RWPE1 (cell line): ENCODE data around the gene MINDY1.
A peak's percentile ranks its signal among the peaks of the same experiment; 100 is the strongest.

ENCODE experiments used
- CTCF ChIA-PET: fragments of 350-600 bp; sonication (Branson Sonifier 250); formaldehyde crosslinking; extraction: SDS; loops from one replicate; lab custom pipeline; 2021; lab: Yijun Ruan, JAX
- POLR2A ChIA-PET: fragments of 400-600 bp; formaldehyde crosslinking; extraction: SDS; loops from one replicate; lab custom pipeline; 2020; ENCODE audit warnings: antibody characterized with exemption; ENCODE audit not compliant: low non-redundant PET; lab: Yijun Ruan, JAX
- DNase-seq: peaks from one replicate; pipeline ENCODE4 v3.0.0; 2012; ENCODE audit warnings: low spot score
- H3K27ac ChIP-seq: fragments of 450-650 bp; 2 replicates; pipeline ENCODE4 v1.5.1; 2017
- CTCF ChIP-seq: fragments of 450-650 bp; conservative IDR thresholded peaks from 2 replicates; pipeline ENCODE4 v1.5.1; 2017; ENCODE audit warnings: low read depth, mild to moderate bottlenecking

The MINDY1 gene

GRCh38 chr1:151013518-151013917 is 6.8 kb upstream of the MINDY1 start:
- CTCF ChIA-PET = no interaction called here
- DNase-seq = no peak
- TF ChIP-seq CTCF = no peak
- POLR2A ChIA-PET = no interaction called here
- no peak overlapping the region for H3K27ac ChIP-seq

- POLR2A ChIA-PET = no interaction called here
- H3K27ac ChIP-seq = no peak overlapping the region
- CTCF ChIA-PET = interaction anchor here (0.6 to 0.9 kb wide), 2 partner anchors 11 to 17 kb away, joined by 4 read pairs; no protein-coding TSS in a partner anchor
- no peak for TF ChIP-seq CTCF
- no peak for DNase-seq
These were observed 6.2 kb upstream of the MINDY1 start for GRCh38 chr1:151012684-151013471.

DNA sequence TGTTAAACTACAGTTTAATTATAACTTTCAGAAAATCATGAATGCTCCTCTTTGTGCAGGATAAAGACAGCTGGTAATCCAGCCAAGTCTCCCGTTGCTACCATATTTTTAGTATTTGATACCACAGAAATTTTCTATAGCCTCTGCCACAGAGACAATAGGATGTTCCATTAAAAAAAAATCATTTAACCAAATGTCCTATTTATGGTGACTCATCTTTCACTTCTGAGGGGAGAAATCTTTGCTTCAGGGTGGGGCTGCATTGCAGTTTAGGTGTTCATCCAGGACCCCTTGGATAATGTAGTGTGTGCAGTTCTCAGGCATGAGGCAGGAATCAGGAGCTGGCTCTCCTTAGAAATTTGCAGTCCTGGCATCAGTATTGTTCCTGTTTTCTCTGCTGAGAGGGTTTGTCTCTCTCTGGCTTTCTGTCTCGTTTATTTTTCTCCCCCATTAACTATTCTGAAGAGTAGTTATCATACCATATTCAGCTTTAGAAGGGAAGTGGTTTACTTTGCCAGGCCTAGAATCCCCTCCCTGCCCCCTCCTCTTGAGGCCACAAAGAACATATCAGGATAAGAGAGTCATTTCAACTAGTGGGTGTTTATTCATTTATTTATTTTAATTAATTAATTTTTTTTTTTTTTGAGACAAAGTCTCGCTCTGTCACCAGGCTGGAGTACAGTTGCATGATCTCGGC is 4.6 kb upstream of the MINDY1 start:
- DNase-seq = no peak
- H3K27ac ChIP-seq = no peak overlapping the region
- CTCF ChIA-PET = no interaction called here
- TF ChIP-seq CTCF = no peak
- POLR2A ChIA-PET = no interaction called here

DNA sequence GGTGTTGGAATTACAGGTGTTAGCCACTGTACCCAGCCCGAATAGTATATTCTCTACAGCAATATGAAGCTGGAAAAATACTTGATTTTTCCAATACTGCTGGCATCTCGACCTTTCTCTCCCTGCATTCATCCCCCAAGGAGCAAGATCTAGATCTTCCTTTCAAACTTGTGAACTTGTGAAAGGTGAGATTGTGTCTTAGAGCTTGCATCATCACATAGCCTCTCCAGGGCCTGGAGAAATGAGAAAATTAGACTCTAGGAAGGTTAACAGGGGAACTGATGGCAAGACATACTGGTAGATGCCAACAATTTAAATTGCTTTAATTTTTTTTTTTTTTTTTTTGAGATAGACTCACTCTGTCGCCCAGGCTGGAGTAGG is 3.6 kb upstream of the MINDY1 start:
- ChIA-PET CTCF (no interaction called here), POLR2A (no interaction called here)
- TF ChIP-seq CTCF = no peak
- DNase-seq = no peak
- no peak overlapping the region for H3K27ac ChIP-seq

GRCh38 chr1:151009674-151010345 is 3.1 kb upstream of the MINDY1 start:
- ChIA-PET POLR2A (no interaction called here), CTCF (interaction anchor here (1.2 kb wide), 1 partner anchor 14 kb away, joined by 3 read pairs; no protein-coding TSS in a partner anchor)
- TF ChIP-seq CTCF = no peak
- H3K27ac ChIP-seq = no peak overlapping the region
- DNase-seq = no peak

- H3K27ac ChIP-seq = peak overlapping the region; percentile 91
- ChIA-PET POLR2A (no interaction called here), CTCF (interaction anchor here (1.2 kb wide), 1 partner anchor 14 kb away, joined by 3 read pairs; no protein-coding TSS in a partner anchor)
- DNase-seq = no peak
- TF ChIP-seq CTCF = no peak
These were observed 2.5 kb upstream of the MINDY1 start for GRCh38 chr1:151009206-151009587.
